ENCODE results near the gene ACER3. TPM values are rescaled to one million over a fixed set of nuclear protein-coding genes. Genes with fewer than 3 reads are reported as not detected.

Gene ACER3
- total RNA-seq, 1 experiment from 2014 or later: 13.7 TPM

GRCh38 chr11:76839311-76839710 lies 21.4 kb upstream of the ACER3 start:
- no peak for ATAC-seq
- Mint-ChIP-seq H3K27ac (no peak overlapping the region), H3K9me3 (peaks cover 6% of the 10 kb centered on the region), H3K27me3 (ENCODE audit: low read depth) (peaks cover 3% of the 10 kb centered on the region; the same call in 1 of the 2 replicates), H3K4me1 (peaks cover 13% of the 10 kb centered on the region), H3K4me3 (no peak overlapping the region), H3K36me3 (no peaks in the 10 kb centered on the region)
- ChIA-PET CTCF (interaction anchor here (1.3 to 2.0 kb wide), 3 partner anchors 79 to 117 kb away, joined by 7 to 28 read pairs (median 8); no protein-coding TSS in a partner anchor), POLR2A (no interaction called here)
- DNase-seq (ENCODE audit: low spot score): no peak
- TF ChIP-seq FOXP4 (CRISPR knock-in tag; IDR thresholded peaks at IDR 0.05) (no peak), ZNF396 (CRISPR knock-in tag; IDR thresholded peaks at IDR 0.05; ENCODE audit: borderline replicate concordance) (no peak), GRHL2 (CRISPR knock-in tag; IDR thresholded peaks at IDR 0.05; ENCODE audit: insufficient replicate concordance, severe bottlenecking) (no peak), GTF2I (CRISPR knock-in tag; conservative IDR thresholded peaks at IDR 0.05) (no peak), ZNF121 (CRISPR knock-in tag; IDR thresholded peaks at IDR 0.05) (no peak), ZNF416 (CRISPR knock-in tag; IDR thresholded peaks at IDR 0.05) (no peak), NR3C1 (CRISPR knock-in tag; conservative IDR thresholded peaks at IDR 0.05; ENCODE audit: low read depth) (no peak), ZNF425 (CRISPR knock-in tag; conservative IDR thresholded peaks at IDR 0.05) (no peak), OVOL2 (CRISPR knock-in tag; IDR thresholded peaks at IDR 0.05; ENCODE audit: borderline replicate concordance) (no peak), NFATC4 (CRISPR knock-in tag; IDR thresholded peaks at IDR 0.05) (no peak), ZNF263 (CRISPR knock-in tag; IDR thresholded peaks at IDR 0.05; ENCODE audit: low read depth) (no peak), SOX15 (CRISPR knock-in tag; IDR thresholded peaks at IDR 0.05) (no peak), CREB1 (CRISPR knock-in tag; IDR thresholded peaks at IDR 0.05) (no peak), ZNF317 (CRISPR knock-in tag; IDR thresholded peaks at IDR 0.05; ENCODE audit: borderline replicate concordance, low read depth) (no peak)
- TF ChIP-seq, protein P1, sequence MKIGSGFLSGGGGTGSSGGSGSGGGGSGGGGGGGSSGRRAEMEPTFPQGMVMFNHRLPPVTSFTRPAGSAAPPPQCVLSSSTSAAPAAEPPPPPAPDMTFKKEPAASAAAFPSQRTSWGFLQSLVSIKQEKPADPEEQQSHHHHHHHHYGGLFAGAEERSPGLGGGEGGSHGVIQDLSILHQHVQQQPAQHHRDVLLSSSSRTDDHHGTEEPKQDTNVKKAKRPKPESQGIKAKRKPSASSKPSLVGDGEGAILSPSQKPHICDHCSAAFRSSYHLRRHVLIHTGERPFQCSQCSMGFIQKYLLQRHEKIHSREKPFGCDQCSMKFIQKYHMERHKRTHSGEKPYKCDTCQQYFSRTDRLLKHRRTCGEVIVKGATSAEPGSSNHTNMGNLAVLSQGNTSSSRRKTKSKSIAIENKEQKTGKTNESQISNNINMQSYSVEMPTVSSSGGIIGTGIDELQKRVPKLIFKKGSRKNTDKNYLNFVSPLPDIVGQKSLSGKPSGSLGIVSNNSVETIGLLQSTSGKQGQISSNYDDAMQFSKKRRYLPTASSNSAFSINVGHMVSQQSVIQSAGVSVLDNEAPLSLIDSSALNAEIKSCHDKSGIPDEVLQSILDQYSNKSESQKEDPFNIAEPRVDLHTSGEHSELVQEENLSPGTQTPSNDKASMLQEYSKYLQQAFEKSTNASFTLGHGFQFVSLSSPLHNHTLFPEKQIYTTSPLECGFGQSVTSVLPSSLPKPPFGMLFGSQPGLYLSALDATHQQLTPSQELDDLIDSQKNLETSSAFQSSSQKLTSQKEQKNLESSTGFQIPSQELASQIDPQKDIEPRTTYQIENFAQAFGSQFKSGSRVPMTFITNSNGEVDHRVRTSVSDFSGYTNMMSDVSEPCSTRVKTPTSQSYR (CRISPR knock-in tag; IDR thresholded peaks at IDR 0.05): no peak
- TF ChIP-seq, protein P2, sequence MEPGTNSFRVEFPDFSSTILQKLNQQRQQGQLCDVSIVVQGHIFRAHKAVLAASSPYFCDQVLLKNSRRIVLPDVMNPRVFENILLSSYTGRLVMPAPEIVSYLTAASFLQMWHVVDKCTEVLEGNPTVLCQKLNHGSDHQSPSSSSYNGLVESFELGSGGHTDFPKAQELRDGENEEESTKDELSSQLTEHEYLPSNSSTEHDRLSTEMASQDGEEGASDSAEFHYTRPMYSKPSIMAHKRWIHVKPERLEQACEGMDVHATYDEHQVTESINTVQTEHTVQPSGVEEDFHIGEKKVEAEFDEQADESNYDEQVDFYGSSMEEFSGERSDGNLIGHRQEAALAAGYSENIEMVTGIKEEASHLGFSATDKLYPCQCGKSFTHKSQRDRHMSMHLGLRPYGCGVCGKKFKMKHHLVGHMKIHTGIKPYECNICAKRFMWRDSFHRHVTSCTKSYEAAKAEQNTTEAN (CRISPR knock-in tag; IDR thresholded peaks at IDR 0.05): no peak
- TF ChIP-seq, protein P3, sequence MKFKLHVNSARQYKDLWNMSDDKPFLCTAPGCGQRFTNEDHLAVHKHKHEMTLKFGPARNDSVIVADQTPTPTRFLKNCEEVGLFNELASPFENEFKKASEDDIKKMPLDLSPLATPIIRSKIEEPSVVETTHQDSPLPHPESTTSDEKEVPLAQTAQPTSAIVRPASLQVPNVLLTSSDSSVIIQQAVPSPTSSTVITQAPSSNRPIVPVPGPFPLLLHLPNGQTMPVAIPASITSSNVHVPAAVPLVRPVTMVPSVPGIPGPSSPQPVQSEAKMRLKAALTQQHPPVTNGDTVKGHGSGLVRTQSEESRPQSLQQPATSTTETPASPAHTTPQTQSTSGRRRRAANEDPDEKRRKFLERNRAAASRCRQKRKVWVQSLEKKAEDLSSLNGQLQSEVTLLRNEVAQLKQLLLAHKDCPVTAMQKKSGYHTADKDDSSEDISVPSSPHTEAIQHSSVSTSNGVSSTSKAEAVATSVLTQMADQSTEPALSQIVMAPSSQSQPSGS (CRISPR knock-in tag; IDR thresholded peaks at IDR 0.05; ENCODE audit: borderline replicate concordance, low read depth): no peak

Data from WTC11 (cell line).